IMR-90 (cell line): ENCODE results near the gene SEC24A. TPM values are rescaled to one million over a fixed set of nuclear protein-coding genes. Genes with fewer than 3 reads are reported as not detected.

Source experiments
- ATAC-seq: fragments of 200-7000 bp; cut with Tn5 transposase; 2 replicates; pipeline ENCODE4 v1.9.1; 2020; ENCODE audit warnings: low read depth, mild to moderate bottlenecking, moderate library complexity
- BruUV-seq: library from RNA; stranded (reverse); fragments of 400-500 nt; replicated peaks from 2 replicates; lab custom pipeline; 2021; lab: Mats Ljungman, UMichigan
- CTCF ChIA-PET: fragments of 300-600 bp; formaldehyde crosslinking; extraction: SDS; loops from one replicate; lab custom pipeline; 2021; ENCODE audit warnings: antibody characterized with exemption; lab: Yijun Ruan, JAX
- POLR2A ChIA-PET: fragments of 300-600 bp; sonication (Branson Sonifier 250); formaldehyde crosslinking; loops from one replicate; lab custom pipeline; 2022; ENCODE audit warnings: antibody characterized with exemption; ENCODE audit not compliant: unreplicated experiment; lab: Charles Lee
- DNase-seq: peaks from one replicate; pipeline ENCODE4 v3.0.0; 2013
- H2AFZ ChIP-seq: replicated peaks from 2 replicates; pipeline ENCODE3; 2013; ENCODE audit warnings: low read length, mild to moderate bottlenecking; ENCODE audit not compliant: poor library complexity
- H2AK5ac ChIP-seq: 2 replicates; pipeline ENCODE4 v1.6.1; 2013; ENCODE audit warnings: low read depth, low read length, inconsistent platforms
- H2AK9ac ChIP-seq: replicated peaks from 2 replicates; pipeline ENCODE3; 2013; ENCODE audit warnings: mild to moderate bottlenecking, low read depth, low read length, moderate library complexity; ENCODE audit not compliant: poor library complexity
- H2BK120ac ChIP-seq: 2 replicates; pipeline ENCODE4 v1.6.1; 2013; ENCODE audit warnings: low read depth, low read length, inconsistent platforms
- H2BK15ac ChIP-seq: 3 replicates; pipeline ENCODE4 v1.6.1; 2013; ENCODE audit warnings: low read depth, low read length, inconsistent platforms
- H2BK20ac ChIP-seq: 2 replicates; pipeline ENCODE4 v1.6.1; 2013; ENCODE audit warnings: low read depth, mild to moderate bottlenecking, inconsistent platforms, low read length, moderate library complexity
- H2BK5ac ChIP-seq: 2 replicates; pipeline ENCODE4 v1.6.1; 2013; ENCODE audit warnings: mild to moderate bottlenecking, low read depth, low read length, inconsistent platforms; ENCODE audit not compliant: poor library complexity, severe bottlenecking
- H3K14ac ChIP-seq: replicated peaks from 2 replicates; pipeline ENCODE4 v1.6.1; 2013; ENCODE audit warnings: low read depth, low read length, inconsistent platforms
- H3K18ac ChIP-seq: 2 replicates; pipeline ENCODE4 v1.6.1; 2013; ENCODE audit warnings: low read depth, low read length, control low read depth
- H3K23ac ChIP-seq: 2 replicates; pipeline ENCODE4 v1.6.1; 2013; ENCODE audit warnings: low read depth, low read length, inconsistent platforms
- H3K27ac ChIP-seq: 2 replicates; pipeline ENCODE4 v1.5.1; 2013; ENCODE audit warnings: mild to moderate bottlenecking, control low read depth, low read length; ENCODE audit not compliant: insufficient read depth
- H3K27me3 ChIP-seq: 2 replicates; pipeline ENCODE4 v1.6.1; 2013; ENCODE audit warnings: low read length; ENCODE audit not compliant: control insufficient read depth, insufficient read depth
- H3K36me3 ChIP-seq: 2 replicates; pipeline ENCODE4 v1.6.1; 2013; ENCODE audit warnings: low read length, mixed read lengths; ENCODE audit not compliant: control insufficient read depth, insufficient read depth
- H3K4ac ChIP-seq: 2 replicates; pipeline ENCODE4 v1.6.1; 2013; ENCODE audit warnings: low read depth, low read length, inconsistent platforms
- H3K4me1 ChIP-seq: 2 replicates; pipeline ENCODE4 v1.6.1; 2013; ENCODE audit warnings: low read length, mixed read lengths; ENCODE audit not compliant: control insufficient read depth, insufficient read depth
- H3K4me2 ChIP-seq: 2 replicates; pipeline ENCODE4 v1.6.1; 2013; ENCODE audit warnings: low read depth, mild to moderate bottlenecking, control low read depth, low read length, moderate library complexity
- H3K4me3 ChIP-seq: 2 replicates; pipeline ENCODE4 v1.5.1; 2013; ENCODE audit warnings: low read depth, mild to moderate bottlenecking, control low read depth, low read length, moderate library complexity; ENCODE audit not compliant: insufficient read depth
- H3K56ac ChIP-seq: 2 replicates; pipeline ENCODE4 v1.6.1; 2013; ENCODE audit warnings: low read length, inconsistent platforms; ENCODE audit not compliant: insufficient read depth; ENCODE audit errors: extremely low read depth
- H3K79me1 ChIP-seq, 2 experiments: 2 replicates each; pipeline ENCODE4 v1.6.1; 2013; ENCODE audit warnings: low read length in 2 of 2, inconsistent platforms in 1 of 2, low read depth in 1 of 2
- H3K9ac ChIP-seq: 2 replicates; pipeline ENCODE4 v1.6.1; 2013; ENCODE audit warnings: low read depth, low read length, control low read depth
- H3K9me1 ChIP-seq: 2 replicates; pipeline ENCODE4 v1.6.1; 2013; ENCODE audit warnings: low read length, inconsistent platforms; ENCODE audit not compliant: insufficient read depth
- H3K9me3 ChIP-seq: 2 replicates; pipeline ENCODE4 v1.6.1; 2013; ENCODE audit warnings: low read length; ENCODE audit not compliant: control insufficient read depth, insufficient read depth
- H4K20me1 ChIP-seq: 2 replicates; pipeline ENCODE4 v1.6.1; 2013; ENCODE audit warnings: low read length, inconsistent platforms; ENCODE audit not compliant: insufficient read depth
- H4K5ac ChIP-seq: 2 replicates; pipeline ENCODE4 v1.6.1; 2013; ENCODE audit warnings: mild to moderate bottlenecking, low read depth, low read length, control low read depth
- H4K8ac ChIP-seq, 2 experiments: 2 replicates each; pipeline ENCODE4 v1.6.1; 2013; ENCODE audit warnings: low read depth in 2 of 2, low read length in 2 of 2, control low read depth in 1 of 2, inconsistent platforms in 1 of 2
- H4K91ac ChIP-seq: 2 replicates; pipeline ENCODE4 v1.6.1; 2013; ENCODE audit warnings: low read depth, low read length, inconsistent platforms; ENCODE audit not compliant: insufficient read depth
- BHLHE40 ChIP-seq: fragments of 150-350 bp; IDR thresholded peaks from 2 replicates; pipeline ENCODE4 v1.6.1; 2016; ENCODE audit warnings: mild to moderate bottlenecking, low read depth, low read length
- CEBPB ChIP-seq: IDR thresholded peaks from 2 replicates; pipeline ENCODE4 v1.6.1; 2012; ENCODE audit warnings: low read depth, low read length, improper control_type of control experiment
- CHD1 ChIP-seq: IDR thresholded peaks from 2 replicates; pipeline ENCODE4 v1.6.1; 2012; ENCODE audit warnings: low read depth, low read length, improper control_type of control experiment
- CTCF ChIP-seq: conservative IDR thresholded peaks from 2 replicates; pipeline ENCODE4 v1.5.1; 2012; ENCODE audit warnings: mild to moderate bottlenecking, low read depth, low read length, improper control_type of control experiment
- ELK1 ChIP-seq: fragments of 150-350 bp; IDR thresholded peaks from 2 replicates; pipeline ENCODE4 v1.6.1; 2016; ENCODE audit warnings: low read depth, mild to moderate bottlenecking, low read length, moderate library complexity, borderline replicate concordance
- FOS ChIP-seq: fragments of 150-350 bp; IDR thresholded peaks from 2 replicates; pipeline ENCODE4 v1.6.1; 2016; ENCODE audit warnings: low read depth, low read length
- MAFK ChIP-seq: IDR thresholded peaks from 2 replicates; pipeline ENCODE4 v1.6.1; 2012; ENCODE audit warnings: low read depth, low read length, improper control_type of control experiment
- MAZ ChIP-seq: IDR thresholded peaks from 2 replicates; pipeline ENCODE4 v1.6.1; 2012; ENCODE audit warnings: low read depth, mild to moderate bottlenecking, low read length, improper control_type of control experiment, moderate library complexity, borderline replicate concordance
- RAD21 ChIP-seq: IDR thresholded peaks from 2 replicates; pipeline ENCODE4 v1.6.1; 2012; ENCODE audit warnings: low read length, improper control_type of control experiment
- RCOR1 ChIP-seq: IDR thresholded peaks from 2 replicates; pipeline ENCODE4 v1.6.1; 2012; ENCODE audit warnings: mild to moderate bottlenecking, low read length, improper control_type of control experiment; ENCODE audit not compliant: insufficient replicate concordance
- RFX5 ChIP-seq: IDR thresholded peaks from 2 replicates; pipeline ENCODE4 v1.8.0; 2012; ENCODE audit warnings: low read depth, mild to moderate bottlenecking, low read length, moderate library complexity
- SMC3 ChIP-seq: fragments of 150-350 bp; IDR thresholded peaks from 2 replicates; pipeline ENCODE4 v1.6.1; 2016; ENCODE audit warnings: low read depth, mild to moderate bottlenecking, antibody characterized with exemption, low read length, moderate library complexity
- USF2 ChIP-seq: fragments of 150-350 bp; IDR thresholded peaks from 2 replicates; pipeline ENCODE4 v1.6.1; 2017; ENCODE audit warnings: mild to moderate bottlenecking, antibody characterized with exemption, low read length, low read depth
- WGBS, 2 experiments: methylation state at CpG; one replicate each; pipeline versions ENCODE4 v1.1.5 to v1.1.7; 2013; ENCODE audit warnings: missing lambda C conversion rate in 2 of 2; ENCODE audit not compliant: insufficient read length in 1 of 2; ENCODE audit errors: extremely low coverage in 2 of 2; 5-methylcytosine and 5-hydroxymethylcytosine counted together
- dilution Hi-C: fragments of 300-500 bp; cut with HindIII; formaldehyde crosslinking; loops from one replicate; pipeline ENCODE4 v1.14.3; 2018; ENCODE audit warnings: low sequenced_read_pairs; ENCODE audit not compliant: unreplicated experiment
- in situ Hi-C: fragments of 300-500 bp; cut with MboI; formaldehyde crosslinking; loops from 3 replicates; pipeline ENCODE4 v1.14.3; 2019; ENCODE audit warnings: low sequenced_read_pairs, inconsistent platforms, mixed read lengths
- intact Hi-C: fragments of 100-400 bp; cut with micrococcal nuclease; formaldehyde crosslinking; loops from 2 replicates; pipeline ENCODE4 v1.10.0; 2022
- polyA plus RNA-seq, 3 experiments: library from polyadenylated mRNA; depleted of rRNA; stranded (reverse); fragments of >200 nt; gene quantifications; 2 replicates each; pipeline ENCODE4 v1.2.3, GENCODE V29; 2012; ENCODE audit warnings: low replicate concordance in 1 of 3
- total RNA-seq: library from RNA; depleted of rRNA; stranded (reverse); fragments of >200 nt; gene quantifications from 2 replicates; pipeline ENCODE4 v1.2.3, GENCODE V29; 2012

SEC24A gene
- total and polyA plus RNA-seq, 2 of the 4 experiments (the other 2 are of a cell fraction) = 23.9 to 28.1 TPM

- no peaks in the 10 kb centered on the region for H3K9me3 ChIP-seq
- no peak overlapping the region for H2BK5ac ChIP-seq
- H4K20me1 ChIP-seq = peaks cover 6% of the 10 kb centered on the region; the same call in 1 of the 2 replicates
- no peak overlapping the region for H2BK120ac ChIP-seq
- no peak overlapping the region for H3K23ac ChIP-seq
- in situ Hi-C loops = no loop called here
- no peak overlapping the region for H2BK20ac ChIP-seq
- DNase-seq = no peak
- H3K27me3 ChIP-seq = no peaks in the 10 kb centered on the region
- H3K9me1 ChIP-seq = no peaks in the 10 kb centered on the region; the same call in 1 of the 2 replicates
- dilution Hi-C loops = no loop called here
- H4K8ac ChIP-seq = no peak overlapping the region
- no peak overlapping the region for H3K14ac ChIP-seq
- no peak overlapping the region for H2AK5ac ChIP-seq
- no peak overlapping the region for H2AFZ ChIP-seq
- no peak overlapping the region for H3K4me2 ChIP-seq
- POLR2A ChIA-PET = no interaction called here
- no peak overlapping the region for H3K4me3 ChIP-seq
- H3K36me3 ChIP-seq = peaks cover 4% of the 10 kb centered on the region; the same call in 1 of the 2 replicates
- H3K4ac ChIP-seq = no peak overlapping the region
- H3K56ac ChIP-seq = no peak overlapping the region
- H3K18ac ChIP-seq = no peak overlapping the region
- H3K4me1 ChIP-seq = peaks cover 3% of the 10 kb centered on the region; the same call in 1 of the 2 replicates
- 91% methylated on average over 5 of the region's 11 CpGs; no CpG with 5 or more reads in 1 of the 2 experiments for WGBS, 2 experiments
- H3K79me1 ChIP-seq = peaks cover 14 to 37% of the 10 kb centered on the region in 2 experiments
- no peak for ATAC-seq
- TF ChIP-seq USF2 = no peak
- TF ChIP-seq MAZ = no peak
- TF ChIP-seq CEBPB = no peak
- TF ChIP-seq ELK1 = no peak
- TF ChIP-seq SMC3 = no peak
- TF ChIP-seq RAD21 = no peak
- no peak for TF ChIP-seq CTCF
- no peak for TF ChIP-seq FOS
- TF ChIP-seq CHD1 = no peak
- no peak for TF ChIP-seq BHLHE40
- TF ChIP-seq RCOR1 = no peak
- no peak for TF ChIP-seq MAFK
- no peak for TF ChIP-seq RFX5
- BruUV-seq = no TSS peak
- no peak overlapping the region for H2BK15ac ChIP-seq
- no peak overlapping the region for H4K91ac ChIP-seq
- H4K5ac ChIP-seq = no peak overlapping the region
- H3K9ac ChIP-seq = no peak overlapping the region
- no peak overlapping the region for H3K27ac ChIP-seq
- intact Hi-C loops = no loop called here
- no peak overlapping the region for H2AK9ac ChIP-seq
- CTCF ChIA-PET = no interaction called here
Measured at GRCh38 chr5:134741052-134741451, 92.5 kb downstream of the SEC24A start.
